ENCODE measurements around the gene MAPK7.
A peak's percentile ranks its signal among the peaks of the same experiment; 100 is the strongest.

MAPK7 gene

DNA sequence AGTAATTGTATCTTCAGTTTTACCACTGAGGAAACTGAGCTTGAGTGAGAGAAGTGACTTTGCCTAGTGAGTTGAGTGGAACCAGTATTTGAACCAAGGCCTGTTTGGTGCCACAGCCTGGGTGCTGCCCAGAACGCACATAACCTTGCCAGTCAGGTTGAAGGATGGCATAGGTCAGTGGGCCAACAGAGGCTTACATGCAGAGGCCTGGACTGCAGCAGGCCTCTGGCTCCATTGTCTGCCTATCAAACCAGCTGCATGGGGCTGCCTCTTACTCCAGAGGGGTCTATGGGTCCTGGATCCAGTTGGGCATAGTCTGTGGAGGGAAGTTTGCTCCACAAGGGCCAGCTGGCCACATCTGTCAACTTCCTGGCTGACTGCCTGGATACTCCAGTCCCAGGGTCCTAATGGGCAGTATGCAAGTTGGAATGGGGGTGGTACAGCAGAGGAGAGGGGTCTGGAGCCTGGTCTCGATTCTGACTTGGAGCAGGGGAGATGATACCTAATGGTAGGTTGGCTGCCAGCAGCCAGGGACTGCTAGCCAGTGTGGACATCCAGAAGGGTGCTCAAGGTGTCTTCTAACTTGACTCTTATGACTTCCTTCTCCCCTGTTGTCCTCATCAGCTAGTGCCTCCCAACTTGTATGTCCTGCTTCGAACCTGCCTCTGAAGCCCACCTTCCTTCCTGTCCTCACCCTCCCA is 21.6 kb downstream of the MAPK7 start:
- DNase-seq (ENCODE audit: low spot score) = no peak

DNA sequence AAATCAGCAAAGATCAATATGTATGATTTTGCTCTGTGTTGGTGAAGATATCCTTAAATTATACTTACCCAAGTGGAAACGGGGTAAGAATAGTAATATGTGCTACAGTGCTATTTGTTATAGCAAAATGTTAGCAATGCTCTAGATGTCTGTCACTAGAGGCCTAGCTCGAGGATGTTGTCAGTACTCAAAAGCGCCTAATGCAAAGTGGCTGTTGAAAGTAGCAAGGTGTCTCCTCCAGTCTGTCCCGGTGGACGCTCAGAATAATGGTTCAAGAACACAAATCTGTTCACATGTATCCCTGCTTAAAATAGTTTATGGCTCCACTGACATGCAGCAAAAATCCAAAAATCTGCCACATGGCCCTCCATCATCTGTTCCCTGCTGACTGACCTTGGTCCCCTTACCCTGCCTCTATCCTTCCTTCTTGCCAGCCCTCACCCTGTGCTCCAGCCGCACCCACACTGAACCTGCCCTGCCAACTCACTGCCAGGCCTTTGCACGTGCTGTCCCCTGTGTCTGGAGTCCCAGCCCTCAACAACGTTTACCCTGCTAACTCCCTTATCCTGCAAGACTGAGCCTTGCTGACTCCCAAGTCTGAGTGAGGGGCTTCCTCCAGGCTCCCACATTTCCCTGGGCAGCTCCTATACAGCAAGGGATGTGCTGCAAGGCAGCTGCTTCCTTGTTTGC is 23.2 kb downstream of the MAPK7 start:
- DNase-seq (ENCODE audit: low spot score) = no peak

DNA sequence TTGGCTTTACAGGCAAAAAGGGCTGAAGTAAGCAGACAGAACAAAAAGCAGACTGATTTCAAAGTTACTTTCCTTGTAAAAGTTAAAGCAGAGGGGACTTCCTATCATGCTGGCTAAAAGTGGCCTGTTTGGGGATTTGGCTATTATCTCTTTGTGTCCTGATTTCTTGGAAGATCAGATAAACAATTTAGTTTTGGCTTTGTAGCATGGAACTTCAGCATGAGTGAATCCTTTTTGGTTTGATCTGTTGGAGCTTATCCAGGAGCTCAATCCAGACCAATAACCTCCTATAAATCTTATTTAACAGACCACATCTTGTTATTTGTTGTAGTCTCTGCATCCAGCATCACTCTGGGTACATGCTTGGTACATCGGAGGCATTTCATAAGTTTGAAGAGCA is 23.9 kb downstream of the MAPK7 start:
- no peak for DNase-seq (ENCODE audit: low spot score)

DNA sequence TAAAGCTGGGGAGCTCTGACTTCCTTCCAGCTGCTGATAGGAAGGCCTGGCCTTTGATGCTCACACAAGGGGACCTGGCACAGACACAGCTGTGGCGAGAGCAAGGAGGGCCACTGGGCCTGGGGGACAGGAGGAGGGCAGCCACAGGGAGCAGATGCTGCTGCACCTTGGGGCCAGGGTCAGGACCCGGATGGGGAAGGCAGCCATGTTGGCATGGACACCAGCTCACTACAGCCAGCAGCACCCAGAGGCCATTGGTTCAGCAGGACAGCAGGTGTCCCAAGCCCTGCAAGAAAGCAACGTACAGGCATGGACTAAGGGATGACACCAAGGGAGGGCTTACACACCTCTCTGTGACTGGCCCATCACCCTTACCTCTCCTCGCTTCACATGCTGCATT is 24.7 kb downstream of the MAPK7 start:
- no peak for DNase-seq (ENCODE audit: low spot score)

DNA sequence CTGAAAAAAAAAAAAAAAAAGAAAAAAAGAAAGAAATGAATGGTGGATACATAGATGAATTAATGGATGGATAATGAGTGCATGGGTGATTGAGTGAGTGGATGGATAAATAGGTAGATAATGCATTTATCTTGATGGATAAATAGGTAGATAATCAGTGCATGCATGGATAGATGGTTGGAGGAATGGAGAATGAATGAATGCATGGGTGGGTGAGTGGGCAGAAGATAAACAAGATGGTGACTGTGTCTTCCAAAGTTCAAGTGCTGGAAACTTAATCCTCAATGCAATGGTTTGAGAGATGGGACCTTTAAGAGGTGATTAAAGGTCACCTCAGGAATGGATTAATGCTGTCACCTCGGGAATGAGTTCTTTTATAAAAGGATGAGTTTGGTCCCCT is 26.0 kb downstream of the MAPK7 start:
- no peak for DNase-seq (ENCODE audit: low spot score)

DNA sequence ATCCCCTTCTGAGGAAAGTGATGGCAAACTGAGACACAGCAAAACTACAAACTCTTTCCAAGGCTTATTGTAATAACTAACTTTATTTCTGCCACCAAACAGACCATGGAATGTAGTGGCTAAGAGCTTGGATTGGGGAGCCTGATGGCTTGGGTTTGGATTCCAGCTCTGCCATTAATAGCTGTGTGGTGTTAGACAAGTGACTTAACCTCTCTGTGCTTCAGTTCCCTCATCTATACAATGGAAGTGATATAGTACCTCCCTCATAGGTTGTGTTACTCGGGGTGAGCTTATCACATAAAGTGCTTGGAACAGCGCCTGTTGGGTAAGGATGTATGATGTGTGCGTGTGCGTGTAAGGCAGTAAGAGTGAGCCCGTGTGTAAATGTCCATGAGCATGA is 26.8 kb downstream of the MAPK7 start:
- no peak for DNase-seq (ENCODE audit: low spot score)

DNA sequence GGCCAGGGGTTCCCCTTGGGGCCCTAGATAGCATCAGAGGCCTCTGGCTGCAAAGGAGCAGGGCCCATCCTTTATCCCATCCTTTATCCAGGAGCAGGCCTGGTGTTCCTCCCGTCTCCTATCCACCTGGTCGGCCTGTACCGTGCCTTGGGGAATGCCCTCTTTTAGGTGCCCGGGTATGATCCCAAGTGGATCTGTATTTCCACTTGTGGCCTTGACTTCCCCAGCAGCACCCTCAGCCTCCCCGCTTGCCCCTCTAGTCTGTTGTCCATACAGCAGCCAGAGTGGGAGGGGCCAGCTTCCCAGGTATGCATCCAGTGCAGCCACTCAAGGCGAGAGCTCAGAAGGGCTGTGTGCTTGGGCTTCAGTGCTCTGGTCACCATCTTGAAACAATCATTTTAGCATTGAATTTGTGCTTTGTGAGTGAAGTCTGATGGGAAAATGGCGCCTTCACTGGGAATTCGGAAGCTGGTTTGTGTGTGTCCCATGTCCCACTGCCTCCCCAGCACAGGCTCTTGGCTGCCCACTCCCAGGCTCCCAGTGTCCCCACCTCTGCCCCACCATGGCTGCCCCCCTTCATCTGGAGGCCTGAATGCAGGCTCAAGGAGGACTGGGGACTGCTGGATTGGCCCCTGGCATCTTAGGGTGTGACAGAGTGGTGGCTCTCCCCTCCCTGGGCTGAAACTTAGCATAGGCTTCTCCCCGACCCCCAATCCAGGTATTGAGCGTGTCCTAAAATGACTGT is 29.5 kb downstream of the MAPK7 start:
- DNase-seq (ENCODE audit: low spot score) = no peak

DNA sequence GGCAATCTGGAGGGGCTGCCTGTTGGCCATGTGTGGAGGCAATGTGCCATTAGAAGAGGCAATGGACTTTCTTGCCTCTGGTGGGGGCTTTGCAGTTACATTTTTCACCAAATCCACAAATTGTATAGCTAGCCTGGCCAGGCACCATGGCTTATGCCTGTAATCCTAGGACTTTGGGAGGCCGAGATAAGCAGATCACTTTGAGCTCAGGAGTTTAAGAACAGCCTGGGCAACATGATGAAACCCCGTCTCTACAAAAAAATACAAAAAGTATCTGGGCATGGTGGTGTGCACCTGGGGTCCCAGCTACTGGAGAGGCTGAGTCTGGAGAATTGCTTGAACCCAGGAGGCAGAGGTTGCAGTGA is 30.0 kb downstream of the MAPK7 start:
- no peak for DNase-seq (ENCODE audit: low spot score)

DNA sequence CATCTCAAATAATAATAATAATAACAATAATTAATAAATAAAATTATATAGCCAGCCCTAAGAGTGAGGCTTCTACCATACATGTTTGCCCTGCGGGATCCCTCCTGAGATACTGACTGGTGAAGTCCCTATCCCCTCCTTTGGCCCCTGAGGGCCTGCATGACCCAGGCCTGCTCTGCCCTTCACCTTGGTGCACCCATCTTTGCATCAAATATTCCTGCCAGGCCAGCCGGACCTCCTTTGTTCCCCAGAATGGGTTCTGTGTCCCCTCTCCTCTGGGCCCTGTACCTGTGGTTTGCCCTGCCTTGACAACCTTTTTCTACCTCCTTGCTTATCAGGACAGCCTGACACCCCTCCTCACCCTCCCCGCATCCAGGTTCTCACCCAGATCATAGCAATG is 30.8 kb downstream of the MAPK7 start:
- DNase-seq (ENCODE audit: low spot score) = no peak

DNA sequence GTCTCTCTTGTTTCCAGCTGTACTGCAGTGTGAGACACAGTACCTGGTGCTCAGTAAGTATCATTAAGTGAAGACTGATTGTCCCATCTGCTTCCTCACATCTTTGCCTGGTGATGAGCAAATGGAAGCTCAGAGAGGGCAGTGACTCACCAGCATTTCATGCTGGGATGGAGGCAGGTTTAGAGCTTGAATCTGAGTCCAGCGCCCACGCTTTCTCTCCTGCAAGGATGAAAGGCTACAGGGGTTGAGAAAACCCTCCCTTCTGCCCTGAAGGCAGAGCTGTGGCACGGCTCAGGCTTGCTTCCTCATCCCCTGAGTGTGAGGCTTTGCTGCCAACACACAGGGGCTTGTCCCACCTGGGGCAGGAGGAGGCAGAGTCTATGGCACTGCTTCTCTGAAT is 31.2 kb downstream of the MAPK7 start:
- peak; percentile 60 for DNase-seq (ENCODE audit: low spot score)

DNA sequence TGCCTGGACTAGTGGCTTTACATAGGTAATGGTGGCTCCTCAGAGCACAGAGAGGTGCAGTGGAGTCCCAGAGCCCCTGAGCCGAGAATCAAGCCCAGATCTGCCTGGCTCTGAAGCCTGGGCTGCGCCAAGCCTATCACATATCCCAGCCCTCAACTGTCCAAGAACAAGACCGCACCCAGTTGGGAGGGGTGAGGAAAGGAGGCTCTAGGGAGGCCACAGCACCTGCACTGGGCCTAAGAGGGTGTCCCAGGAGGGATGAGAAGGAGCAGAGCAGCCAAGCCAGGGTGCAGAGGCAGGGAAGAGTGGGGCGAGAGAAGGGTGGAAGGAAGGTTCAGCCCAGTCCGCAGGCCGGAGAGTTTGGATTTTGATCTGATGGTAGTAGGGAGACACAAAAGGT is 31.8 kb downstream of the MAPK7 start:
- DNase-seq (ENCODE audit: low spot score) = no peak

DNA sequence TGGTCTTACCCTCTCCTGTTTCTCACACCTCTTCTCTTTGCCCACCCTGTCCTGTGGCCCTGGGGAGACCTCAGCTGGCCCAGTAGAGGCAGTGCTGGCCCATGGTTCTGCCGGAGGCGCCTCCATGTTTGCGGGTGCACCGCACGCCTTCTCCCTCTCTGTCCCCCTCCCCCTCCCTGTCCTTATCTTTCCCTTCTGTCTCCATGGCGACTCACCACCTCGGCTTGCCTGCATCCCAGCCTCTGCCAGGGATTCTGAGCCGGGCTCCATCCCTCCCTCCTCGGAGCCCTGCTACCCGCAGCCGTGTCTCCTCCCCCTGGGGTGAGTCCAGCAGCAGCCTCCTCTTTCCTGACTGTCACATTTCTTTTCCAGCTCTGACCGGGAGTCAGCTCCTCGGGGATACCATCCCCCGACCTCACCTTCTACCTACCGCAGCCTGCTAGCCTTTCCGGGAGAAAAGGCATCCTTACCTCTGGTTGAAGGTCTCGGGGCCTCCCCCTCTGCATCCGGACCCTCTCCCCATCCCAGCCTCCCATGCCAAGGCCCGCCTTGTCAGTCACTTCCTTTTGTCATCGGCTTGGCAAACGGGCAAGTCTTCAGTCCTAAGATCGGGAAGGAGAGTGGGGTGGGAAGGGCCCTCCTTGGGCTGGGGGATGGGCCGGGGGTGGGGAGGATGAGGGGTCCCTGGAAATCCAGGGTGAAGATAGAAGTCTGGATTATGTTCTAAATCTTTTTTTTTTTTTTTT is 32.8 kb downstream of the MAPK7 start, which contains the start of gene RNF112:
RNF112 (plus strand) TSS at position 358 of the 746 bp plus-strand sequence; CDS start at position 535, 177 bp downstream.
- DNase-seq (ENCODE audit: low spot score) = no peak

DNA sequence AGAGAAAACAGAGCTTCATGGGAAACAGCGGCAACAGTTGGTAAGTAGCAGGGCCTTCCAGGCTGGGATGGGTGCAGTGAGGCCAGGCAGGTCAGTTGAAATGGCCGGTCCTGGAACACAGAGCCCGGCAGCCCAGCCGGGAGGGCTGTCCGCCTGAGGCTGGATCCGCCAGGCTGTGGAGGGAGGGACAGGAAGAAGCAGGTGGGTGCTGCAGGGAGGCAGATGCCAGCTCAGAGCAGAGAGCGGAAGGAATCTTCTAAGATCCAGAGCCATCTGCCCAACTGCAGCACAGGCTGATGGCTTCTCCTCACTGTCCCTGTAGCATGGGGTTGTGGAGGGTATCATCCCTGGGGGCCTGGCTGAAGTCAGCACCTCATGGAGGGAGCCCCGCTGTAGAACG is 33.3 kb downstream of the MAPK7 start:
- no peak for DNase-seq (ENCODE audit: low spot score)

DNA sequence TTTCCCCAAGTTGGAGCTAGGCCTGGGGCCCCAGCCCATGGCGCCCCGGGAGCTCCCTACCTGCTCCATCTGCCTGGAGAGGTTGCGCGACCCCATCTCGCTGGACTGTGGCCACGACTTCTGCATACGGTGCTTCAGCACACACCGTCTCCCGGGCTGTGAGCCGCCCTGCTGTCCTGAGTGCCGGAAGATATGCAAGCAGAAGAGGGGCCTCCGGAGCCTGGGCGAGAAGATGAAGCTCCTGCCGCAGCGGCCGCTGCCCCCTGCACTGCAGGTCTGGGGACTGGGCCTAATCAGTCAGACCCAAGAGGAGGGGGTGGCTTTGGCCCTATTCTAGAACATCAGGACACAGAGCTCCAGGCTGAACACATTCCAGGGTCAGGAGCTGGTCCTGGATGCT is 34.2 kb downstream of the MAPK7 start:
- no peak for DNase-seq (ENCODE audit: low spot score)

DNA sequence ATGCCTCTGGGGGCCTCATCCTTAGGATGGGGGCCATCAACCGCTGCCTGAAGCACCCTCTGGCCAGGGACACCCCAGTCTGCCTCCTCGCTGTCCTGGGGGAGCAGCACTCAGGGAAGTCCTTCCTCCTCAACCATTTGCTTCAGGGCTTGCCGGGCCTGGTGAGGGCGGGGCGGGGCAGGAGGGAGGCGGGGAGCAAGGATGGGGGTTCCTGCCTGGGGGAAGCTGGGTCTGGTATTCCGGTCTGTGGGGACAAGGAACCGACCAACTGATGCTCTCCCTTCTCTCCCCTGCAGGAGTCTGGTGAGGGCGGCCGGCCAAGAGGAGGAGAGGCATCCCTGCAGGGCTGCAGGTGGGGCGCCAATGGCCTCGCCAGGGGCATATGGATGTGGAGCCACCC is 34.7 kb downstream of the MAPK7 start:
- no peak for DNase-seq (ENCODE audit: low spot score)

DNA sequence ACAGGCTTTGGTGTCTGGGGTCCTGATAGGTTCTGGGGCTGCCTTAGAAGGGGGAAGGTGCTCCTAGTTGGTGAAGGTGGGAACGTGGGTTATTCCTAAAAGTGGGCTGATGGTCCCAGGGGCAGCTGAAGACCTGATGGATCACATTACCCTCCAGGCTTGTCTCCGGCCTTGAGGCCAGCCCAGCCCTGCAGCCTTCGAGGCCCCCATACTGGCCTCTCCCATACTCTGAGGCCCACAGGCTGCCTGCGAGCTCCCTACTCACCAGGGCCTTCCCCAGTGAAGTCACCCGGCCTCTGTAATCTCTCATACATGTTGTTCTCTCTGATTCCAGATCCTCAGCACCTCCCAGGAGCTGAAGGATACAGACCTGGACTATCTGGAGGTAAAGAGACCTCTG is 35.5 kb downstream of the MAPK7 start:
- no peak for DNase-seq (ENCODE audit: low spot score)

DNA sequence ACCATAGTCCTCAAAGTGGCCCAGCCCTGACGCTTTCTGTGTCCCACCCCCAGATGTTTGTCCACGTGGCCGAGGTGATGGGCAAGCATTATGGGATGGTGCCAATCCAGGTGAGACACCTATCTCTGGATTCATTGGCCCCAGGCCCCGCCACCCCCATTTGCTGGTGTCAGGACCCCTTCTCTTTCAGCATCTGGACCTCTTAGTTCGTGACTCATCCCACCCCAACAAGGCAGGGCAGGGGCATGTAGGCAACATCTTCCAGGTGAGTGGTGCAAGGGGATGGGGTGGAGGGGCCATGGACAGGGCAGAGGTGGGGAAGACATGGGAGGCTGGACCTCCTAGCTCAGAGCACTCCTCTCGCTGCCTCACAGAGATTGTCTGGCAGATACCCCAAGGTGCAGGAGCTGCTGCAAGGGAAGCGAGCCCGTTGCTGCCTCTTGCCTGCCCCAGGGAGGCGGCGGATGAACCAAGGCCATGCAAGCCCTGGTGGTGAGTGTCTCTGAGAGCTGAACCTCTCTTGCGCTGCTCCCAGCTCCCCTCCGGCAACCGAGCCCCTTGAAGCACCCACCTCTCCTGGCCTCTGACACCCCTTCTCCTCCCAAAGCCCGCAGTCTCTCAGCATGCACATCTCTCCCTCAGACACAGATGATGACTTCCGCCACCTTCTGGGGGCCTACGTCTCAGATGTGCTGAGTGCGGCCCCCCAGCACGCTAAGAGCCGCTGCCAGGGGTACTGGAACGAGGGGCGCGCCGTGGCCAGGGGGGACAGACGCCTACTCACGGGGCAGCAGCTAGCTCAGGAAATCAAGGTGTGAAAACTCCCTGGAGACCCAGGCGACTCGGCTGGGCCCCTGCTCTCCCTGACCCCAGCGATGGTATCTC is 36.3 kb downstream of the MAPK7 start:
- no peak for DNase-seq (ENCODE audit: low spot score)

DNA sequence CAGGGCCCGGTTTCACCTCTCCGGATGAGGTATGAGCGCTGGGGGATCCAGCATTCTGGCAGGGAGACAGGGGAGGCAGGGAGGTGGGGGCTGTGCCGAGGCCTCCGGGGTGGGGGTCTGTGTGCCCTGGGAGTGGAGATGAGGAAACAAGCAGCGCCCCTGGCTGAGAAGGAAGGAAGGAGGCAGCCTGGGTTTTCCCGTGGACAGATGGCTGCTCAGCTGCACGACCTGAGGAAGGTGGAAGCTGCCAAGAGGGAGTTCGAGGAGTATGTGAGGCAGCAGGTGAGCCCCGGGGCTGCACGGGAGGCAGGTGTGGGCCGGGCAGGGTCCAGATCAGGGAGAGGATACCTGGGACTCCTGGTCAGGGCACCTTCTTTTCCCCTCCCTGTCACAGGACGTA is 37.0 kb downstream of the MAPK7 start:
- DNase-seq (ENCODE audit: low spot score) = no peak

DNA sequence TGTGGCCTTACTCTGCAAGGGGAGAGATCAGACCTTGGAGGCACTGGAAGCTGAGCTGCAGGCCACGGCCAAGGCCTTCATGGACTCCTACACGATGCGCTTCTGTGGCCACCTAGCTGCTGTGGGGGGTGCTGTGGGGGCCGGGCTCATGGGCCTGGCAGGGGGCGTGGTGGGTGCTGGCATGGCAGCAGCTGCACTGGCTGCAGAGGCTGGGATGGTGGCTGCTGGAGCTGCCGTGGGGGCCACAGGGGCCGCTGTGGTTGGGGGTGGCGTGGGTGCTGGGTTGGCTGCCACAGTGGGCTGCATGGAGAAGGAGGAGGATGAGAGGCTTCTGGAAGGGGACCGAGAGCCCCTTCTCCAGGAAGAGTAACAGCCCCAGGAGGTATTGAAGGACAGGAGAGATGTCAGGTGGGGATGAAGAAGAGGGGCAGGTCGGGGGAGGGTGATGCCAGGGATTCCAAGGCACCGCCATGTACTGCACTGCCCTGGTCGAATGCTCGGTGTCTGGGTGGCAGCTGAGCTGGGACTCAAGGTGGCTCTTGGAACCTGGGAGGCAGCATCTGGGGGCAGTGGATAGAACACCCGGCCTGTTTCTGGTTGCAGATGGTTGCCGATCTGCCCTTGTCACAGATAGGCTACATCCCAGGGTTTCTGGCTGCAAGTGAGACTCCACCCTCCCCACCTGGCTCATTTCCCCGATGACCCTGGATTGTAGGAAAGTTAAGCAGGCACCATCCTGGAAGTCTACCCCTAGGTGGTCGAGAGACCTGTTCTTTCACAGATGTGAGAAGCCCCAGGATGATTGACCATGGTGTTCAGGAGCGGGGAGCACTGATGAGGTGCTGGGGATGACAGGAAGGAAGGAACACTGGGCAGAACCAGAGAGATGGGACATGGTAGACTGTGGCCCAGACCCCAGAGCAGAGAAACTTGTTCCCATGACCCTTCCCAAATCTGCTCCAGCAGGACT is 37.8 kb downstream of the MAPK7 start:
- no peak for DNase-seq (ENCODE audit: low spot score)

DNA sequence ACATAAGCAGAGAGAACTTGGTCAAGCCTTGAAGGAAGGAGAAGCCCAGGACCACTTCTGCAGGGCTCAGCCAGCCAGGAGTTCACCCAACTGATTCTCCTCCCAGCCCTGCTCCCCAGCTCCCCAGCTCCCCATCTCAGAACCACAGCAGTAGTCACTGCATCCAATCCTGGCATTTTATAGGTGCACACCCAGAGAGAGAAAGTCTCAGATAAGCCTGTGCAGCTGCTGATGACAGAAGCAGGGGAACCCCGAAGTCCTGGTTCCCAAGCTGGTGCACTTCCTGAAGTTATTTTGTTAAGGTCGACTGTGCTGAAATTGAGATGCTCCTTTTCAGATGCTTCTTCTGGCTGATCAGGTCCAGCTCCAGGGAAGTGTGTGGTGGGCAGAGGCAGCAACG is 39.3 kb downstream of the MAPK7 start:
- no peak for DNase-seq (ENCODE audit: low spot score)

All from kidney tubule cell (primary cell).